Measurements from ENCODE around the gene FOXD4L6. TPM values are rescaled to one million over a fixed set of nuclear protein-coding genes. Genes with fewer than 3 reads are reported as not detected.
"Not testable (repeated sequence)": the region's sequence is repeated elsewhere in the genome, so short reads cannot be mapped to it uniquely, and the experiment has no call there.

The FOXD4L6 gene
- total RNA-seq, 1 experiment from 2014 or later = 0.28 TPM

DNA sequence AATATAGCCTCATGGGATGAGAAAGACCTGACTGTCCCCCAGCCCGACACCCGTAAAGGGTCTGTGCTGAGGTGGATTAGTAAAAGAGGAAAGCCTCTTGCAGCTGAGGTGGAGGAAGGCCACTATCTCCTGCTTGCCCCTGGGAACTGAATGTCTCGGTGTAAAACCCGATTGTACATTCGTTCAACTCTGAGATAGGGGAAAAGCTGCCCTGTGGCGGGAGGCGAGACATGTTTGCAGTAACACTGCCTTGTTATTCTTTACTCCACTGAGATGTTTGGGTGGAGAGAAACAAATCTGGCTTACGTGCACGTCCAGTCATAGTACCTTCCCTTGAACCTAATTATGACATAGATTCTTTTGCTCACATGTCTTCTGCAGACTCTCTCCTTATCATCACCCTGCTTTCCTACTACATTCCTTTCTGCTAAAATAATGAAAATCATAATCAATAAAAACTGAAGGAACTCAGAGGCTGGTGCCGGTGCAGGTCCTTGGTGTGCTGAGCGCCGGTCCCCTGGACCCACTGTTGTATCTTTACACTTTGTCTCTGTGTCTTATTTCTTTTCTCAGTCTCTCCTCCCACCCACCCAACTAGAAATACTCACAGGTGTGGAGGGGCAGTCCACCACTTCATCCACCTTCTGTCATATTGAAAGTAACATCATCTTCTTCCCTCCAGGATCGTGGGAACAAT lies 22.8 kb downstream of the FOXD4L6 start:
- H3K4me3 Mint-ChIP-seq (ENCODE audit: low read depth, unreplicated experiment); intact Hi-C loops (cut with micrococcal nuclease; ENCODE audit: unreplicated experiment); H3K4me1 Mint-ChIP-seq (ENCODE audit: low read depth, unreplicated experiment); BruUV-seq (replicated peaks); H3K36me3 Mint-ChIP-seq (ENCODE audit: insufficient read depth, unreplicated experiment); H3K9me3 Mint-ChIP-seq (ENCODE audit: low read depth, unreplicated experiment); DNase-seq; H3K27ac Mint-ChIP-seq (ENCODE audit: unreplicated experiment); CTCF ChIA-PET; H3K27me3 Mint-ChIP-seq (ENCODE audit: unreplicated experiment): not testable (repeated sequence)

DNA sequence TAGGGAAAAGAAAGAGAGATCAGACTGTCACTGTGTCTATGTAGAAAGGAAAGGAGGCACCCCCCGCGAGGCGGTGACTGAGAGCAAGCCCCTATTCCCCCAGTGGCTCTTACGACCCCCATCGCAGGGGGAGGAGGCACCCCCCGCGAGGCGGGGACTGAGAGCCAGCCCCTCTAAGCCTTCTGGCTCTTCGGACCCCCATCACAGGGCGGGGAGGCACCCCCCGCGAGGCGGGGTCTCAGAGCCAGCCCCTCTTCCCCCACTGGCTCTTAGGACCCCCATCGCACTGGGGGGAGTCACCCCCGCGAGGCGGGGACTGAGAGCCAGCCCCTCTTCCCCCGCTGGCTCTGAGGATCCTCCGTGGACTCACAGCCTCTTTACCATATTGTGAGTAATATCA lies 23.9 kb downstream of the FOXD4L6 start:
- H3K36me3 Mint-ChIP-seq (ENCODE audit: insufficient read depth, unreplicated experiment); BruUV-seq (replicated peaks); H3K4me3 Mint-ChIP-seq (ENCODE audit: low read depth, unreplicated experiment); H3K27ac Mint-ChIP-seq (ENCODE audit: unreplicated experiment); DNase-seq; H3K9me3 Mint-ChIP-seq (ENCODE audit: low read depth, unreplicated experiment); CTCF ChIA-PET; intact Hi-C loops (cut with micrococcal nuclease; ENCODE audit: unreplicated experiment); H3K4me1 Mint-ChIP-seq (ENCODE audit: low read depth, unreplicated experiment): not testable (repeated sequence)
- peaks cover 14% of the 10 kb centered on the region for H3K27me3 Mint-ChIP-seq (ENCODE audit: unreplicated experiment)

DNA sequence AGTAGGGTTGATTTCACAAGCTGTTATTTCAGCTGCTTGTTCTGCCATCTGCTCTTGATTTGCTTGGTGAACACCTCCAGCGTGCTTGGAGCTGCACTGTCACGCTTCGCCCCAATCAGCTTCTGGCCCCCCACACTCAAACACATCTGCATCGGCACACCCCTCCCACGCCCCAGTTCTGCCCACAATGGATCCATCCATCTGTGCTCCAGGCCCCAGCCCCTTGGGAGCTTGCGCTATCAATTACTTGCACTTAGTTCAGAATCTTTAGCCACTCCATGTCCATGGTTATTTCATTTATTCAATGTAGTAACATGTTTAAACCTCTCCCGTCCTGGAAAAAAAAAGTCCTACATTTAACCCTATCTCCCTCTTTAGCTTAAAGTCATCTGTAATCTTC lies 28.0 kb downstream of the FOXD4L6 start:
- H3K4me1 Mint-ChIP-seq (ENCODE audit: low read depth, unreplicated experiment); H3K9me3 Mint-ChIP-seq (ENCODE audit: low read depth, unreplicated experiment); H3K27ac Mint-ChIP-seq (ENCODE audit: unreplicated experiment); CTCF ChIA-PET; DNase-seq; BruUV-seq (replicated peaks); H3K4me3 Mint-ChIP-seq (ENCODE audit: low read depth, unreplicated experiment); H3K36me3 Mint-ChIP-seq (ENCODE audit: insufficient read depth, unreplicated experiment); intact Hi-C loops (cut with micrococcal nuclease; ENCODE audit: unreplicated experiment): not testable (repeated sequence)
- peaks cover 14% of the 10 kb centered on the region for H3K27me3 Mint-ChIP-seq (ENCODE audit: unreplicated experiment)

DNA sequence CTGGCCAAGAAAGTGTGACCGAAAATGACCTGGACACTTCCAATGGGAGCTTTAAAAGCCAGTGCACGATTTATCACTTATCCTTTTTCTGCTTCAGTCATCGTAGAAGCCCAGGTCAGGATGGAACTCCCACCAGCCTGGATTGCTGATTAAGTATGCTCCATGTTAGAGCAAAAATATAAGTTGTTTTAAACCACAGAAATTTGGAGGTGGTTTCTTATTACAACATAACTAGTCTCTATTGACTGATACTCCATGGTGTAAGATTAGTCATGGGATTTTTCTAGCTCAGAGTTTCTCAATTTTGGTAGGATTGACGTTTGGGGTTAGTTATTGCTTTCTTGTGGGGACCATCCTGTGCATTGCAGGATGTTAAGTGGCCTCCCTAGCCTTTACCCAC lies 29.7 kb downstream of the FOXD4L6 start:
- peaks cover 14% of the 10 kb centered on the region for H3K27me3 Mint-ChIP-seq (ENCODE audit: unreplicated experiment)
- intact Hi-C loops (cut with micrococcal nuclease; ENCODE audit: unreplicated experiment); H3K27ac Mint-ChIP-seq (ENCODE audit: unreplicated experiment): not testable (repeated sequence)

DNA sequence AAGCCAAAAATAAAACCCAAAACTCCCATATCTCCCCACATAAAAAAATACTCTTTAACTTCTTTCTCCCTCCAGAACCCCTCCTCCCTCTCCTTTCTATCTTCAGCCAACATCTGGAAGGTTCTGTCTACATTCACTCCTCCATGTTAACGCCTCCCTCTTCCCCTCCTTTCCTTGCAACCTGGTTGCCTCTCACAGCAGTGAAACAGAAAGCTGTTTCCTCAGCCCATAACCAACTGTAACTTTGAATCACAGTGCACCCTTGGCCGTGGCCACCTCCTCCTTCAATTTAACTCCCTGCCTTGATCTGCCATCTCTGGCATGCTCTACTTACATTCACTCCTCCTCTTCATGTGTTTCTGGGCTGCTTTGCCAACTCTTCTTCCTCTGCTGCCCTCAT lies 33.4 kb downstream of the FOXD4L6 start:
- not testable (repeated sequence) for BruUV-seq (replicated peaks); H3K27me3 Mint-ChIP-seq (ENCODE audit: unreplicated experiment)

More for the DNA sequence above, 29.7 kb downstream of the FOXD4L6 start:
- CTCF ChIA-PET; H3K36me3 Mint-ChIP-seq (ENCODE audit: insufficient read depth, unreplicated experiment); DNase-seq; H3K9me3 Mint-ChIP-seq (ENCODE audit: low read depth, unreplicated experiment); H3K4me1 Mint-ChIP-seq (ENCODE audit: low read depth, unreplicated experiment); H3K4me3 Mint-ChIP-seq (ENCODE audit: low read depth, unreplicated experiment); BruUV-seq (replicated peaks): not testable (repeated sequence)

DNA sequence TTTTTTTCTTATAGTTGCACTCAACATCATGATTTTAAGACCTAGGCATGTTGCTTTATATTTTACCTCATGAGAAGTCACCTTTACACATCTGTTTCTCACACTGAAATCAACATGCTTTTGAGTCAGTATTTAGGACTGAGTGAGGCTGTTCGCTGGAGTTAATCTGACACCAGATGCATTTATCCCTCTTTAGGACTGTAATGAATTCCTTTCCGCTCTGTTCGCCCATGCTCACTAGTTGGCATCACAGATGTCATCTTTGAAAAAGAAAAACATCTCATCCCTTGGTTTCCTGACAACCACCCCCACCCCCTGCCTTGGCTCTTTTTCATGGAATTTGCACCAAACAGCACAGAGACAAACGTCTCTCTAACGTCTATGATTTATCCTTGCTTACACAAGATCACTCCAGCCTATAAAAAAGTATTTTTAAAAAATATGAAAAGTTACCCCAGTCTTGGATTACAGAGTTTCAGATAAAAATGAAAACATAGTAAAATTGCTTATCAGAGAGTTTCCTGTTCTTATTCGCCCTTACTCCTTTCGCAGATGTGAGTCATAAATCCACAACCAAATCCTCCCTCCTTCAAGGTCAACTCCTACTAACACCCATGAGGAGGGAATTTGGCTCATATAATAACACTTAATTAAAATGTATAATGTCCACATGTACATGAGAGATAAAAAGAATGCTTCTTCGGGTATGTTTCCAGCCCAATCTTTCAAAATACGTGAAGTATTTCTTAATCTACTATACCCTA lies 34.3 kb downstream of the FOXD4L6 start:
- CTCF ChIA-PET; DNase-seq; intact Hi-C loops (cut with micrococcal nuclease; ENCODE audit: unreplicated experiment); H3K27ac Mint-ChIP-seq (ENCODE audit: unreplicated experiment); H3K4me3 Mint-ChIP-seq (ENCODE audit: low read depth, unreplicated experiment); BruUV-seq (replicated peaks); H3K27me3 Mint-ChIP-seq (ENCODE audit: unreplicated experiment); H3K9me3 Mint-ChIP-seq (ENCODE audit: low read depth, unreplicated experiment); H3K36me3 Mint-ChIP-seq (ENCODE audit: insufficient read depth, unreplicated experiment); H3K4me1 Mint-ChIP-seq (ENCODE audit: low read depth, unreplicated experiment): not testable (repeated sequence)

More for the DNA sequence above, 33.4 kb downstream of the FOXD4L6 start:
- DNase-seq; H3K27ac Mint-ChIP-seq (ENCODE audit: unreplicated experiment); intact Hi-C loops (cut with micrococcal nuclease; ENCODE audit: unreplicated experiment); H3K36me3 Mint-ChIP-seq (ENCODE audit: insufficient read depth, unreplicated experiment); H3K9me3 Mint-ChIP-seq (ENCODE audit: low read depth, unreplicated experiment); CTCF ChIA-PET; H3K4me1 Mint-ChIP-seq (ENCODE audit: low read depth, unreplicated experiment); H3K4me3 Mint-ChIP-seq (ENCODE audit: low read depth, unreplicated experiment): not testable (repeated sequence)

DNA sequence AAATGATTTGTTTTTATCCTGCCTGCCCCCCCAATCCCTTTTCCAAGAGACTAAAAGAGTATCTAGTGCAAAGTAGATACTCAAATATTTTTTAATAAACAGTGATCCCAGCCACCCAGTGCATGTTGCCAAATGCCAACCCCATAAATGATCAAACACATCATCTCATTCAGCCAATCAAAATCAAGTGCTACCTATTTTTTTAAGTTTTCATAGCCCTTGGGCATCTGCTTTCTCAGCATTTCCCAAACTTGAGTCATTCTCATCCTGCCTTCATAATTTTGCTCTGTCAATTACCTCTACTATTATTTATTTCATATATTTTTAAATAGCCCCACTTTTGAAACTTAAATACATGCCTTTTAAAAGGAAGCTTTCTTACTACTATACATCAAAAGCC lies 37.6 kb downstream of the FOXD4L6 start:
- H3K4me3 Mint-ChIP-seq (ENCODE audit: low read depth, unreplicated experiment); CTCF ChIA-PET; DNase-seq; intact Hi-C loops (cut with micrococcal nuclease; ENCODE audit: unreplicated experiment); H3K9me3 Mint-ChIP-seq (ENCODE audit: low read depth, unreplicated experiment); BruUV-seq (replicated peaks); H3K27ac Mint-ChIP-seq (ENCODE audit: unreplicated experiment); H3K36me3 Mint-ChIP-seq (ENCODE audit: insufficient read depth, unreplicated experiment); H3K4me1 Mint-ChIP-seq (ENCODE audit: low read depth, unreplicated experiment); H3K27me3 Mint-ChIP-seq (ENCODE audit: unreplicated experiment): not testable (repeated sequence)

DNA sequence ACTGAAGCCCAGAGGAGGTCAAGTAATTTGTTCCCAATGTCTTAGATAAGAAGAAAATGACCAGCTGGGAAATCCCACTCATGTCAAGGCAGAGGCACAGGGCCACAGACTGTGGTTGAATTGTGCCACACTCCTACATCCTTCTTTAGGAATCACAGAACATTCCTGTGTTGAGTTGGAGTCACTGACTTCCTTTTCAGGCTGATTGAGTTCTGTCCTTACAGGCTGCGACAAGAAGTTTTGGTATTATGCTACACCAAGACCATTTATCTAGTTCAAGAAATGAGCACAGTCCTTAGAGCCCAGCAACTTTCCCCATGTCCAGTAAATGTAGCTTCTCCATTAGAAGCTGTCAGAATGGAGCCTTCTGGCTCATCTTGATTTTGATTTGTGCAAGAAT lies 38.1 kb downstream of the FOXD4L6 start:
- not testable (repeated sequence) for H3K27ac Mint-ChIP-seq (ENCODE audit: unreplicated experiment); BruUV-seq (replicated peaks)

More for the DNA sequence above, 38.1 kb downstream of the FOXD4L6 start:
- H3K9me3 Mint-ChIP-seq (ENCODE audit: low read depth, unreplicated experiment); H3K4me3 Mint-ChIP-seq (ENCODE audit: low read depth, unreplicated experiment); CTCF ChIA-PET; H3K27me3 Mint-ChIP-seq (ENCODE audit: unreplicated experiment); intact Hi-C loops (cut with micrococcal nuclease; ENCODE audit: unreplicated experiment); H3K36me3 Mint-ChIP-seq (ENCODE audit: insufficient read depth, unreplicated experiment); DNase-seq; H3K4me1 Mint-ChIP-seq (ENCODE audit: low read depth, unreplicated experiment): not testable (repeated sequence)
